Measurements from ENCODE around the gene DNMBP. TPM values are rescaled to one million over a fixed set of nuclear protein-coding genes. Genes with fewer than 3 reads are reported as not detected.
"Not testable (repeated sequence)": the region's sequence is repeated elsewhere in the genome, so short reads cannot be mapped to it uniquely, and the experiment has no call there.

The DNMBP gene
- total RNA-seq, 1 donor from 2014 or later: 1.0 TPM

GRCh38 chr10:100027416-100027815, 17.7 kb upstream of the DNMBP start:
- Mint-ChIP-seq H3K36me3 (ENCODE audit: low read depth) (no peaks in the 10 kb centered on the region), H3K27me3 (ENCODE audit: low read depth) (peaks cover 8% of the 10 kb centered on the region), H3K27ac (no peak overlapping the region), H3K9me3 (peaks cover 4% of the 10 kb centered on the region), H3K4me3 (ENCODE audit: low read depth) (no peak overlapping the region), H3K4me1 (ENCODE audit: low read depth) (no peaks in the 10 kb centered on the region)
- DNase-seq (ENCODE audit: low spot score): no peak
- intact Hi-C loops (cut with micrococcal nuclease): no loop called here

- DNase-seq (ENCODE audit: low spot score): no peak
- H3K36me3 Mint-ChIP-seq (ENCODE audit: low read depth): no peaks in the 10 kb centered on the region
- peaks cover 1% of the 10 kb centered on the region for H3K4me1 Mint-ChIP-seq (ENCODE audit: low read depth)
- H3K9me3 Mint-ChIP-seq: peaks cover 4% of the 10 kb centered on the region
- no peak overlapping the region for H3K27ac Mint-ChIP-seq
- intact Hi-C loops (cut with micrococcal nuclease): no loop called here
- H3K27me3 Mint-ChIP-seq (ENCODE audit: low read depth): peaks cover 8% of the 10 kb centered on the region
- no peak overlapping the region for H3K4me3 Mint-ChIP-seq (ENCODE audit: low read depth)
Observed at GRCh38 chr10:100025576-100025975, 15.8 kb upstream of the DNMBP start.

- intact Hi-C loops (cut with micrococcal nuclease): no loop called here
- Mint-ChIP-seq H3K4me1 (ENCODE audit: low read depth) (peaks cover 3% of the 10 kb centered on the region), H3K4me3 (ENCODE audit: low read depth) (no peak overlapping the region), H3K36me3 (ENCODE audit: low read depth) (no peaks in the 10 kb centered on the region), H3K9me3 (peaks cover 4% of the 10 kb centered on the region), H3K27ac (no peak overlapping the region), H3K27me3 (ENCODE audit: low read depth) (peaks cover 13% of the 10 kb centered on the region)
- DNase-seq (ENCODE audit: low spot score): no peak
Observed at GRCh38 chr10:100024748-100025147, 15.0 kb upstream of the DNMBP start.

GRCh38 chr10:100022403-100022802, 12.7 kb upstream of the DNMBP start:
- H3K27ac Mint-ChIP-seq: no peak overlapping the region
- DNase-seq (ENCODE audit: low spot score): no peak
- peaks cover 20% of the 10 kb centered on the region for H3K27me3 Mint-ChIP-seq (ENCODE audit: low read depth)
- H3K4me1 Mint-ChIP-seq (ENCODE audit: low read depth): peaks cover 3% of the 10 kb centered on the region
- intact Hi-C loops (cut with micrococcal nuclease): no loop called here
- no peaks in the 10 kb centered on the region for H3K36me3 Mint-ChIP-seq (ENCODE audit: low read depth)
- no peaks in the 10 kb centered on the region for H3K9me3 Mint-ChIP-seq
- no peak overlapping the region for H3K4me3 Mint-ChIP-seq (ENCODE audit: low read depth)

GRCh38 chr10:100021322-100021721, 11.6 kb upstream of the DNMBP start:
- no peak for DNase-seq (ENCODE audit: low spot score)
- Mint-ChIP-seq H3K36me3 (ENCODE audit: low read depth) (no peaks in the 10 kb centered on the region), H3K4me3 (ENCODE audit: low read depth) (no peak overlapping the region), H3K27me3 (ENCODE audit: low read depth) (peaks cover 17% of the 10 kb centered on the region), H3K4me1 (ENCODE audit: low read depth) (peaks cover 3% of the 10 kb centered on the region), H3K9me3 (no peaks in the 10 kb centered on the region), H3K27ac (no peak overlapping the region)
- intact Hi-C loops (cut with micrococcal nuclease): no loop called here

GRCh38 chr10:100020886-100021253, 11.1 kb upstream of the DNMBP start:
- DNase-seq (ENCODE audit: low spot score): no peak
- Mint-ChIP-seq H3K27me3 (ENCODE audit: low read depth) (peaks cover 15% of the 10 kb centered on the region), H3K4me3 (ENCODE audit: low read depth) (no peak overlapping the region), H3K36me3 (ENCODE audit: low read depth) (no peaks in the 10 kb centered on the region), H3K4me1 (ENCODE audit: low read depth) (peaks cover 3% of the 10 kb centered on the region), H3K9me3 (no peaks in the 10 kb centered on the region), H3K27ac (no peak overlapping the region)
- intact Hi-C loops (cut with micrococcal nuclease): no loop called here

GRCh38 chr10:100020142-100020885, 10.6 kb upstream of the DNMBP start:
- H3K4me3 Mint-ChIP-seq (ENCODE audit: low read depth): no peak overlapping the region
- intact Hi-C loops (cut with micrococcal nuclease): no loop called here
- peaks cover 3% of the 10 kb centered on the region for H3K4me1 Mint-ChIP-seq (ENCODE audit: low read depth)
- DNase-seq (ENCODE audit: low spot score): no peak
- peaks cover 15% of the 10 kb centered on the region for H3K27me3 Mint-ChIP-seq (ENCODE audit: low read depth)
- H3K9me3 Mint-ChIP-seq: no peaks in the 10 kb centered on the region
- H3K36me3 Mint-ChIP-seq (ENCODE audit: low read depth): no peaks in the 10 kb centered on the region
- H3K27ac Mint-ChIP-seq: no peak overlapping the region

- peaks cover 15% of the 10 kb centered on the region for H3K27me3 Mint-ChIP-seq (ENCODE audit: low read depth)
- no peak for DNase-seq (ENCODE audit: low spot score)
- no peak overlapping the region for H3K4me3 Mint-ChIP-seq (ENCODE audit: low read depth)
- no peaks in the 10 kb centered on the region for H3K9me3 Mint-ChIP-seq
- no peaks in the 10 kb centered on the region for H3K36me3 Mint-ChIP-seq (ENCODE audit: low read depth)
- intact Hi-C loops (cut with micrococcal nuclease): no loop called here
- peaks cover 3% of the 10 kb centered on the region for H3K4me1 Mint-ChIP-seq (ENCODE audit: low read depth)
- H3K27ac Mint-ChIP-seq: no peak overlapping the region
Observed at GRCh38 chr10:100019787-100020141, 10.0 kb upstream of the DNMBP start.

GRCh38 chr10:100014071-100014762, 4.5 kb upstream of the DNMBP start:
- Mint-ChIP-seq H3K27ac (no peak overlapping the region), H3K27me3 (ENCODE audit: low read depth) (peaks cover 37% of the 10 kb centered on the region), H3K4me1 (ENCODE audit: low read depth) (peaks cover 14% of the 10 kb centered on the region), H3K4me3 (ENCODE audit: low read depth) (no peak overlapping the region), H3K36me3 (ENCODE audit: low read depth) (no peaks in the 10 kb centered on the region), H3K9me3 (no peaks in the 10 kb centered on the region)
- no peak for DNase-seq (ENCODE audit: low spot score)
- intact Hi-C loops (cut with micrococcal nuclease): no loop called here

GRCh38 chr10:100013621-100014020, 3.9 kb upstream of the DNMBP start:
- H3K36me3 Mint-ChIP-seq (ENCODE audit: low read depth): no peaks in the 10 kb centered on the region
- intact Hi-C loops (cut with micrococcal nuclease): no loop called here
- H3K4me3 Mint-ChIP-seq (ENCODE audit: low read depth): no peak overlapping the region
- H3K27me3 Mint-ChIP-seq (ENCODE audit: low read depth): peaks cover 39% of the 10 kb centered on the region
- H3K9me3 Mint-ChIP-seq: no peaks in the 10 kb centered on the region
- H3K4me1 Mint-ChIP-seq (ENCODE audit: low read depth): peaks cover 19% of the 10 kb centered on the region
- no peak for DNase-seq (ENCODE audit: low spot score)
- no peak overlapping the region for H3K27ac Mint-ChIP-seq

GRCh38 chr10:100011906-100012305, 2.2 kb upstream of the DNMBP start:
- H3K9me3 Mint-ChIP-seq; DNase-seq (ENCODE audit: low spot score); H3K36me3 Mint-ChIP-seq (ENCODE audit: low read depth); intact Hi-C loops (cut with micrococcal nuclease); H3K4me3 Mint-ChIP-seq (ENCODE audit: low read depth); H3K27ac Mint-ChIP-seq: not testable (repeated sequence)
- Mint-ChIP-seq H3K27me3 (ENCODE audit: low read depth) (peaks cover 45% of the 10 kb centered on the region), H3K4me1 (ENCODE audit: low read depth) (peaks cover 30% of the 10 kb centered on the region)

- Mint-ChIP-seq H3K27ac (no peak overlapping the region), H3K27me3 (ENCODE audit: low read depth) (peaks cover 46% of the 10 kb centered on the region), H3K9me3 (no peaks in the 10 kb centered on the region), H3K4me1 (ENCODE audit: low read depth) (peaks cover 41% of the 10 kb centered on the region), H3K36me3 (ENCODE audit: low read depth) (no peaks in the 10 kb centered on the region), H3K4me3 (ENCODE audit: low read depth) (peak overlapping the region; percentile 83)
- DNase-seq (ENCODE audit: low spot score): no peak
- intact Hi-C loops (cut with micrococcal nuclease): loop anchor here (5.0 kb wide), 4 partner anchors 137 to 1562 kb away; partner anchors contain the start of genes COX15, CUTC, HPS1 and SLC25A28
Observed at GRCh38 chr10:100009283-100009792, 409 bp downstream of the DNMBP start.

- Mint-ChIP-seq H3K4me1 (ENCODE audit: low read depth) (peaks cover 35% of the 10 kb centered on the region), H3K27ac (no peak overlapping the region), H3K9me3 (no peaks in the 10 kb centered on the region), H3K4me3 (ENCODE audit: low read depth) (peak overlapping the region; percentile 83), H3K27me3 (ENCODE audit: low read depth) (peaks cover 43% of the 10 kb centered on the region), H3K36me3 (ENCODE audit: low read depth) (no peaks in the 10 kb centered on the region)
- intact Hi-C loops (cut with micrococcal nuclease): loop anchor here (5.0 kb wide), 4 partner anchors 136 to 1561 kb away; partner anchors contain the start of genes COX15, CUTC, HPS1 and SLC25A28
- DNase-seq (ENCODE audit: low spot score): no peak
Observed at GRCh38 chr10:100008708-100009282, 952 bp downstream of the DNMBP start.
